GM10266 (cell line): ENCODE measurements around the gene ABLIM2.

Experiments used
- DNase-seq: peaks from one replicate; pipeline ENCODE4 v3.0.0; 2012; ENCODE audit errors: extremely low spot score
- CTCF ChIP-seq: IDR thresholded peaks from 2 replicates; pipeline ENCODE4 v1.5.1; 2012; ENCODE audit warnings: mild to moderate bottlenecking, low read depth; ENCODE audit not compliant: control insufficient read depth, insufficient read depth; ENCODE audit errors: missing control alignments

The ABLIM2 gene

GRCh38 chr4:7956270-7956808 lies 202.3 kb downstream of the ABLIM2 start:
- DNase-seq: no peak

GRCh38 chr4:7955393-7955792 lies 203.2 kb downstream of the ABLIM2 start:
- TF ChIP-seq CTCF: no peak
- DNase-seq: no peak

More at GRCh38 chr4:7956270-7956808, 202.3 kb downstream of the ABLIM2 start:
- no peak for TF ChIP-seq CTCF

- no peak for TF ChIP-seq CTCF
- no peak for DNase-seq
These were observed 206.0 kb downstream of the ABLIM2 start for GRCh38 chr4:7952615-7953014.

- no peak for TF ChIP-seq CTCF
- DNase-seq: no peak
These were observed 208.1 kb downstream of the ABLIM2 start for GRCh38 chr4:7950301-7951092.

- DNase-seq: no peak
- TF ChIP-seq CTCF: no peak
These were observed 208.9 kb downstream of the ABLIM2 start for GRCh38 chr4:7949759-7950158.

GRCh38 chr4:7947927-7948326 lies 210.7 kb downstream of the ABLIM2 start:
- DNase-seq: no peak
- no peak for TF ChIP-seq CTCF

- no peak for TF ChIP-seq CTCF
These were observed 212.8 kb downstream of the ABLIM2 start for GRCh38 chr4:7945709-7946380.

More at GRCh38 chr4:7945709-7946380, 212.8 kb downstream of the ABLIM2 start:
- DNase-seq: no peak
